ENCODE data around the gene IFITM5. TPM values are rescaled to one million over a fixed set of nuclear protein-coding genes. Genes with fewer than 3 reads are reported as not detected.
A peak's percentile ranks its signal among the peaks of the same experiment; 100 is the strongest.
"Not testable (repeated sequence)": the region's sequence is repeated elsewhere in the genome, so short reads cannot be mapped to it uniquely, and the experiment has no call there.

The IFITM5 gene
- total RNA-seq, 2 donors from 2014 or later: not detected

- H3K36me3 Mint-ChIP-seq (ENCODE audit: low read depth): no peaks in the 10 kb centered on the region
- H3K9me3 Mint-ChIP-seq: no peaks in the 10 kb centered on the region
- H3K27me3 Mint-ChIP-seq: no peaks in the 10 kb centered on the region
- peaks cover 19% of the 10 kb centered on the region for H3K4me1 Mint-ChIP-seq
- no peak for ATAC-seq (replicated peaks)
- H3K27ac Mint-ChIP-seq: no peak overlapping the region
- peak overlapping the region; percentile 45 for H3K4me3 Mint-ChIP-seq
These were observed 32.2 kb upstream of the IFITM5 start for GRCh38 chr11:331358-332060.

GRCh38 chr11:330694-331357 lies 31.5 kb upstream of the IFITM5 start:
- Mint-ChIP-seq H3K27me3 (no peaks in the 10 kb centered on the region), H3K27ac (no peak overlapping the region), H3K4me3 (peak overlapping the region; percentile 45), H3K4me1 (peaks cover 18% of the 10 kb centered on the region), H3K36me3 (ENCODE audit: low read depth) (no peaks in the 10 kb centered on the region), H3K9me3 (no peaks in the 10 kb centered on the region)
- ATAC-seq (replicated peaks): no peak

GRCh38 chr11:330307-330693 lies 31.0 kb upstream of the IFITM5 start:
- H3K27me3 Mint-ChIP-seq: no peaks in the 10 kb centered on the region
- H3K27ac Mint-ChIP-seq: no peak overlapping the region
- H3K36me3 Mint-ChIP-seq (ENCODE audit: low read depth): no peaks in the 10 kb centered on the region
- H3K4me3 Mint-ChIP-seq: no peak overlapping the region
- no peaks in the 10 kb centered on the region for H3K9me3 Mint-ChIP-seq
- H3K4me1 Mint-ChIP-seq: peaks cover 18% of the 10 kb centered on the region
- ATAC-seq (replicated peaks): no peak

- no peaks in the 10 kb centered on the region for H3K27me3 Mint-ChIP-seq
- peak overlapping the region; percentile 36 for H3K4me3 Mint-ChIP-seq
- H3K4me1 Mint-ChIP-seq: peaks cover 18% of the 10 kb centered on the region
- H3K9me3 Mint-ChIP-seq: no peaks in the 10 kb centered on the region
- no peak for ATAC-seq (replicated peaks)
- H3K36me3 Mint-ChIP-seq (ENCODE audit: low read depth): no peaks in the 10 kb centered on the region
- H3K27ac Mint-ChIP-seq: no peak overlapping the region
These were observed 30.5 kb upstream of the IFITM5 start for GRCh38 chr11:329886-330253.

DNA sequence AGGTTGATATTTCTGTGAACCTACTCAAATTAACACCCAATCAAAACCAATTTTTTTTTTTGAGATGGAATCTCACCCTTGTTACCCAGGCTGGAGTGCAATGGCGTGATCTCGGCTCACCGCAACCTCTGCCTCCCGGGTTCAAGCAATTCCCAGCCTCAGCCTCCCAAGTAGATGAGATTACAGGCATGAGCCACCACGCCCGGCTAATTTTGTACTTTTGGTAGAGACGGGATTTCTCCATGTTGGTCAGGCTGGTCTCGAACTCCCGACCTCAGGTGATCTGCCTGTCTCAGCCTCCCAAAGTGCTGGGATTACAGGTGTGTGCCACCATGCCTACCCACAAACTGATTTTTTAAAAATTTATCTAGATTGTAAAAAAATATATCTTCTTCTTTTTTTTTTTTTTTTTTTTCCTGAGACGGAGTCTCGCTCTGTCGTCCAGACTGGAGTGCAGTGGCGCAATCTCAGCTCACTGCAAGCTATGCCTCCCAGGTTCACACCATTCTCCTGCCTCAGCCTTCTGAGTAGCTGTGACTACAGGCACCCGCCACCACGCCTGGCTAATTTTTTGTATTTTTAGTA lies 29.3 kb upstream of the IFITM5 start:
- peak overlapping the region; percentile 62 for H3K27ac Mint-ChIP-seq
- not testable (repeated sequence) for H3K27me3 Mint-ChIP-seq; ATAC-seq (replicated peaks); H3K9me3 Mint-ChIP-seq; H3K4me3 Mint-ChIP-seq; H3K36me3 Mint-ChIP-seq (ENCODE audit: low read depth)
- H3K4me1 Mint-ChIP-seq: peaks cover 23% of the 10 kb centered on the region

DNA sequence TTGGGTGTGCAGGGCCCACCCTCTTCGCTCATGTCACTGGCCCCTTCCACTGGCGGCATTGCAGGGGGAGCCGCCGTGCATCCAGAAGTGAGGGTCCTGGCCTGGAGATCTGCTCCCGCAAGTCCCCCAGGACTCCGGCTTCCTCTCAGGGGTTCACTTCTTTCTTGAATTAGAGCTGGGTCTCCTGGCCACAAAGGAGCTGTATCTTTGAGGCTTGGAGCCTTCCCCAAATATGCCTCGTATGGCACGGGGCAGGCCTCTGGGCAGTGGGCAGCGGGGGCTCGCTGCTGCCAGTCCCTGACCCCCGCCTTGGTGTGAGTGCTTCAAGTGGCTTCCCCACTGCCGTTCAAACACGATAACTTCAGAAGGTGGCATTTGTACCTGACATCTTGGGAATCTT lies 28.7 kb upstream of the IFITM5 start:
- Mint-ChIP-seq H3K4me1 (peaks cover 23% of the 10 kb centered on the region), H3K9me3 (no peaks in the 10 kb centered on the region), H3K4me3 (no peak overlapping the region), H3K27me3 (no peaks in the 10 kb centered on the region), H3K27ac (no peak overlapping the region), H3K36me3 (ENCODE audit: low read depth) (no peaks in the 10 kb centered on the region)
- no peak for ATAC-seq (replicated peaks)

- Mint-ChIP-seq H3K9me3 (no peaks in the 10 kb centered on the region), H3K27me3 (no peaks in the 10 kb centered on the region), H3K36me3 (ENCODE audit: low read depth) (no peaks in the 10 kb centered on the region), H3K4me3 (peak overlapping the region; percentile 63), H3K4me1 (peaks cover 23% of the 10 kb centered on the region), H3K27ac (peak overlapping the region; percentile 88)
- no peak for ATAC-seq (replicated peaks)
These were observed 28.2 kb upstream of the IFITM5 start for GRCh38 chr11:327581-327923.

DNA sequence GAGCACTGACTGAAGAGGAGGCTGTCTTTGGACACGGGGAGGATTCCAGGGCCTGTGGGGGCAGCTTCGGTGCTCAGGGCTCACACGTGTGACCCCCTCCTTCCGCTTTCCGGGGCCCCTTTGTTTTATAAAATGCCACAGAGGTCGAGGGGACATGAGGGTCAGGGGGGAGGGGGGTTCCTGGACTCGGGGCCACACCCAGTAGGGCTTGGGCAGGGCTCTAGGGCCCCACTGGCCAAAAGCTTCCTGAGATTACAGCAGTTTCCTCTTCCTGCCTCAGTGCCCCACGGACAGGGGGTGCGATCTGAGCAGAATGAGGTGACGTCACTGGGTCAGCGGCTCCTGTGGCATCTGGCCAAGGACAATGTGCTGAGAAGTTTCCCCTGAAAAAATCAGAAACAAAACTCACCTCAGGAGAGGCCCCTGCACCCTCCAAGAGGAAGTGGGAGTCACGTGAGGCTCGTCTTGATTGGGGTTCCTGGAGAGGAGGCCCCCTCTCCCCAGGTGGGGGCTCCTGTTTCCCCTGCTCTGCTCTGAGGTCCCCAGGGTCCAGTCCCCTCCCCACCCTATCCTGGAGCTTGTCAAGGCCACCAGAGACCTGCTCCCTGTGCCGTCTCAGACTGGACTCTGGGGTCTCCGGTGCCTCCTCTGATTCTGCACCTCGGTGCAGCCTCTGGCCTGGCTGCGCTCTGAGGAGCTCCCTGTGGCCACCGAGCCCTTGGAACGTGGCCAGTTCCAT lies 27.7 kb upstream of the IFITM5 start:
- Mint-ChIP-seq H3K27me3 (no peaks in the 10 kb centered on the region), H3K4me3 (peak overlapping the region; percentile 63), H3K36me3 (ENCODE audit: low read depth) (no peaks in the 10 kb centered on the region), H3K27ac (peak overlapping the region; percentile 88), H3K4me1 (peaks cover 23% of the 10 kb centered on the region), H3K9me3 (no peaks in the 10 kb centered on the region)
- peak; percentile 79 for ATAC-seq (replicated peaks)

GRCh38 chr11:326592-326841 lies 27.2 kb upstream of the IFITM5 start:
- Mint-ChIP-seq H3K4me1 (peaks cover 23% of the 10 kb centered on the region), H3K9me3 (no peaks in the 10 kb centered on the region), H3K27ac (peak overlapping the region; percentile 88), H3K27me3 (no peaks in the 10 kb centered on the region), H3K36me3 (ENCODE audit: low read depth) (no peaks in the 10 kb centered on the region), H3K4me3 (peak overlapping the region; percentile 63)
- no peak for ATAC-seq (replicated peaks)

- H3K36me3 Mint-ChIP-seq (ENCODE audit: low read depth): no peaks in the 10 kb centered on the region
- H3K9me3 Mint-ChIP-seq: no peaks in the 10 kb centered on the region
- no peak for ATAC-seq (replicated peaks)
- H3K4me3 Mint-ChIP-seq: peak overlapping the region; percentile 63
- H3K4me1 Mint-ChIP-seq: peaks cover 18% of the 10 kb centered on the region
- no peaks in the 10 kb centered on the region for H3K27me3 Mint-ChIP-seq
- peak overlapping the region; percentile 88 for H3K27ac Mint-ChIP-seq
These were observed 26.7 kb upstream of the IFITM5 start for GRCh38 chr11:325796-326591.

DNA sequence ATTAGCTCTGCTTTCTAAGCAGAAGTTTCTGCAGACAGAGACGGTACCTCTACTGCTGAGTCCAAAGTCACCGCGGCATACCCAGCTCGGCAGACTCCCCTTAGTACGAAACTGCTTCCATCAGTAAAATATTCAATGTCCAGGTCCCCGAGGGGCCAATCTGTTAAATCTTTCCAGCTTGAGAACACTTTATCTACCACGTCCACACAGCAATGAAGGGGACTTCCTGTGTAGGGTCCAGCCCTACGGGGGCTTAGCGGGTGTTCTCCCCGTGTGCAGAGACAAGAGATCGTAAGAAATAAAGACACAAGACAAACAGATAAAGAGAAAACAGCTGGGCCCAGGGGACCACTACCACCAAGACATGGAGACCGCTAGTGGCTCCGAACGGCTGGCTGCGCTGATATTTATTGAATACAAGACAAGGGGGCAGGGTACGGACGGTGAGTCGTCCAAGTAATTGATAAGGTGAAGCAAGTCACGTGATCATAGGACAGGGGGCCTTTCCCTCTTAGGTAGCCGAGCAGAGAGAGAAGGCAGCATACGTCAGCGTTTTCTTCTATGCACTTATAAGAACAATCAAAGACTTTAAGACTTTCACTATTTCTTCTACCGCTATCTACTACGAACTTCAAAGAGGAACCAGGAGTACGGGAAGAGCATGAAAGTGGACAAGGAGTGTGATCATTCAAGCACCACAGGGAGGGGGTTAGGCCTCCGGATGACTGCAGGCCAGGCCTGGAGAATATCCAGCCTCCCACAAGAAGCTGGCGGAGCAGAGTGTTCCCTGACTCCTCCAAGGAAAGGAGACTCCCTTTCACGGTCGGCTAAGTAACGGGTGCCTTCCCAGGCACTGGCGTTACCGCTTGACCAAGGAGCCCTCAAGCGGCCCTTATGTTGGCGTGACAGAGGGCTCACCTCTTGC lies 25.5 kb upstream of the IFITM5 start:
- not testable (repeated sequence) for H3K27me3 Mint-ChIP-seq; H3K9me3 Mint-ChIP-seq; H3K36me3 Mint-ChIP-seq (ENCODE audit: low read depth); ATAC-seq (replicated peaks); H3K27ac Mint-ChIP-seq
- peak overlapping the region; percentile 7 for H3K4me3 Mint-ChIP-seq
- peaks cover 21% of the 10 kb centered on the region for H3K4me1 Mint-ChIP-seq

DNA sequence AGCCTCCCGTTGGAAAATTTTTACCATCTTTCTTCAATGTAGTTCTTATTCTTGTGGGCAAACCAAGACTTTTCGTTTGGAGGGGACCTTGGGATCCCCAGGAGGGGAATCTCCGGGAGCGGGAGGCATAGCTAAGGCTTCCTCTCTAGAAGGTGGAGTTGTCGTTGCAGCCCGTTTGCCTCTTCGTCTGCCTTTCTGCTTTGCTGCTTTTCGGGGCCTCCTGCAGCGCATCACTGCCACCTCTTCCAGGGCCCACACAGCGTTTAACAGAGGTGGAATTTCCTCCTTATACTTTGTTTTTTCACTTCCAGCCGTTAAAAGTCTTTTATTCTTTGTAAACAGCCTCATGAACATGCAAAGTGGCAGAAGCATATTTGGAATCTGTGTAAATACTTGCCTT lies 24.8 kb upstream of the IFITM5 start:
- Mint-ChIP-seq H3K27ac (no peak overlapping the region), H3K4me1 (peaks cover 14% of the 10 kb centered on the region), H3K36me3 (ENCODE audit: low read depth) (no peaks in the 10 kb centered on the region), H3K4me3 (peak overlapping the region; percentile 7), H3K27me3 (no peaks in the 10 kb centered on the region), H3K9me3 (no peaks in the 10 kb centered on the region)
- no peak for ATAC-seq (replicated peaks)

- Mint-ChIP-seq H3K27ac (peak overlapping the region; percentile 48), H3K36me3 (ENCODE audit: low read depth) (peaks cover 26% of the 10 kb centered on the region), H3K4me1 (peaks cover 19% of the 10 kb centered on the region), H3K4me3 (peak overlapping the region; percentile 63)
- not testable (repeated sequence) for H3K27me3 Mint-ChIP-seq; H3K9me3 Mint-ChIP-seq; ATAC-seq (replicated peaks)
These were observed 20.6 kb upstream of the IFITM5 start for GRCh38 chr11:319888-320273.

Data from activated T-helper 17 cell treated with anti-CD3 and anti-CD28 coated beads, Interleukin-2, amount 50 U/mL, for 72 hours (primary cell).